HCT116 (cell line): ENCODE data around the gene TAF4B. TPM values are rescaled to one million over a fixed set of nuclear protein-coding genes. Genes with fewer than 3 reads are reported as not detected.

ENCODE experiments used
- ATAC-seq: fragments of 200-7000 bp; cut with Tn5 transposase; 2 replicates; pipeline ENCODE4 v1.9.1; 2020; ENCODE audit warnings: mild to moderate bottlenecking, moderate library complexity
- BruUV-seq: library from RNA; stranded (reverse); fragments of 400-500 nt; replicated peaks from 2 replicates; lab custom pipeline; 2021; lab: Mats Ljungman, UMichigan
- CTCF ChIA-PET: fragments of 300-600 bp; sonication (Branson Sonifier 250); formaldehyde crosslinking; loops from one replicate; lab custom pipeline; 2021; ENCODE audit warnings: antibody characterized with exemption; lab: Charles Lee
- POLR2A ChIA-PET: fragments of 300-600, 350-600 bp; sonication (Branson Sonifier 250); formaldehyde crosslinking; loops from one replicate; lab custom pipeline; 2021; ENCODE audit warnings: antibody characterized with exemption; lab: Charles Lee
- RAD21 ChIA-PET, 2 experiments: fragments of 300-600 bp; sonication (Branson Sonifier 250); formaldehyde crosslinking; loops; one replicate each; lab custom pipeline; 2023; ENCODE audit warnings: low total read pairs in 2 of 2; ENCODE audit not compliant: uncharacterized antibody in 2 of 2, unreplicated experiment in 2 of 2, low non-redundant PET in 1 of 2; lab: Charles Lee
- DNase-seq: peaks from one replicate; pipeline ENCODE4 v3.0.0-alpha.2; 2010; ENCODE audit warnings: low read depth, low spot score
- H2AFZ ChIP-seq: fragments of 200-600 bp; shearing (Covaris generic), sonication (generic); 2 replicates; pipeline ENCODE4 v1.6.1; 2017; ENCODE audit warnings: low read depth, mixed run types, mixed read lengths, antibody characterized with exemption, low read length; ENCODE audit not compliant: poor library complexity, severe bottlenecking
- H3K27ac ChIP-seq: 2 replicates; pipeline ENCODE4 v1.5.1; 2012; ENCODE audit warnings: low read depth, low read length
- H3K27me3 ChIP-seq: fragments of 200-600 bp; sonication (generic); 2 replicates; pipeline ENCODE4 v1.6.1; 2016; ENCODE audit warnings: mixed run types, low read length, mixed read lengths; ENCODE audit not compliant: insufficient read depth
- H3K36me3 ChIP-seq, 2 experiments: fragments of 200-500 bp in 1 of 2; fragments of 200-600 bp in 1 of 2; sonication (Bioruptor generic) in 1 of 2; sonication (generic) in 1 of 2; 2 replicates each; pipeline versions ENCODE4 v1.5.1 to v1.6.1; 2014 to 2016; ENCODE audit warnings: low read length in 2 of 2, inconsistent platforms in 1 of 2, mixed read lengths in 1 of 2, mixed run types in 1 of 2; ENCODE audit not compliant: insufficient read depth in 2 of 2, control insufficient read depth in 1 of 2
- H3K4me1 ChIP-seq, 2 experiments: fragments of 200-600 bp in 1 of 2; sonication (generic) in 1 of 2; 2 replicates each; pipeline versions ENCODE4 v1.5.1 to v1.6.1; 2012 to 2017; ENCODE audit warnings: low read length in 2 of 2, inconsistent platforms in 1 of 2, mild to moderate bottlenecking in 1 of 2, mixed read lengths in 1 of 2, mixed run types in 1 of 2, moderate library complexity in 1 of 2; ENCODE audit not compliant: insufficient read depth in 2 of 2, control insufficient read depth in 1 of 2
- H3K4me2 ChIP-seq: fragments of 200-600 bp; sonication (generic); 2 replicates; pipeline ENCODE4 v1.6.1; 2017; ENCODE audit warnings: mixed run types, low read length, mixed read lengths
- H3K4me3 ChIP-seq, 2 experiments: fragments of 200-600 bp in 1 of 2; sonication (generic) in 1 of 2; replicated peaks in 1 of 2; 2 replicates each; pipeline ENCODE4 v1.5.1; 2011 to 2016; ENCODE audit warnings: low read length in 2 of 2, control low read depth in 1 of 2, low read depth in 1 of 2, mild to moderate bottlenecking in 1 of 2, mixed read lengths in 1 of 2, mixed run types in 1 of 2
- H3K79me2 ChIP-seq: fragments of 200-600 bp; sonication (generic); 2 replicates; pipeline ENCODE4 v1.6.1; 2017; ENCODE audit warnings: mild to moderate bottlenecking, mixed run types, low read length, moderate library complexity, mixed read lengths; ENCODE audit not compliant: insufficient read depth
- H3K9ac ChIP-seq: fragments of 200-600 bp; sonication (generic); 2 replicates; pipeline ENCODE4 v1.6.1; 2016; ENCODE audit warnings: low read length, mixed read lengths
- H3K9me2 ChIP-seq: fragments of 200-600 bp; sonication (generic), shearing (Covaris generic); 2 replicates; pipeline ENCODE4 v1.6.1; 2017; ENCODE audit warnings: mixed run types, mild to moderate bottlenecking, moderate library complexity; ENCODE audit not compliant: insufficient read depth
- H3K9me3 ChIP-seq, 2 experiments: fragments of 200-500 bp in 1 of 2; fragments of 200-600 bp in 1 of 2; sonication (Bioruptor generic) in 1 of 2; sonication (generic) in 1 of 2; 2 replicates each; pipeline ENCODE4 v1.6.1; 2014 to 2017; ENCODE audit warnings: low read length in 2 of 2, mixed read lengths in 2 of 2, inconsistent platforms in 1 of 2, low read depth in 1 of 2, mild to moderate bottlenecking in 1 of 2, mixed run types in 1 of 2, moderate library complexity in 1 of 2; ENCODE audit not compliant: control insufficient read depth in 1 of 2, insufficient read depth in 1 of 2
- H4K20me1 ChIP-seq: fragments of 200-600 bp; sonication (generic), shearing (Covaris generic); 2 replicates; pipeline ENCODE4 v1.6.1; 2017; ENCODE audit warnings: mixed run types, mild to moderate bottlenecking, moderate library complexity; ENCODE audit not compliant: insufficient read depth
- EZH2phosphoT487 ChIP-seq: fragments of 200-600 bp; IDR thresholded peaks from 2 replicates; pipeline ENCODE4 v1.6.1; 2018; ENCODE audit warnings: antibody characterized with exemption, borderline replicate concordance
- FOSL1 ChIP-seq: IDR thresholded peaks from 2 replicates; pipeline ENCODE4 v1.6.1; 2012; ENCODE audit warnings: low read depth
- JUND ChIP-seq: IDR thresholded peaks from 2 replicates; pipeline ENCODE4 v1.6.1; 2012
- POLR2A ChIP-seq: IDR thresholded peaks from 2 replicates; pipeline ENCODE4 v1.7.0; 2011; ENCODE audit warnings: borderline replicate concordance; ENCODE audit not compliant: insufficient read depth, insufficient read length; ENCODE audit errors: extremely low read depth
- SIN3A ChIP-seq: IDR thresholded peaks from 2 replicates; pipeline ENCODE4 v1.6.1; 2012; ENCODE audit warnings: low read depth
- SP1 ChIP-seq: IDR thresholded peaks from 2 replicates; pipeline ENCODE4 v1.6.1; 2012; ENCODE audit warnings: low read depth
- TCF7L2 ChIP-seq: IDR thresholded peaks from 2 replicates; pipeline ENCODE4 v1.7.0; 2011; ENCODE audit warnings: borderline replicate concordance, inconsistent platforms; ENCODE audit not compliant: insufficient read depth, insufficient read length; ENCODE audit errors: extremely low read depth
- ZBTB33 ChIP-seq: IDR thresholded peaks from 2 replicates; pipeline ENCODE4 v1.6.1; 2011; ENCODE audit warnings: mild to moderate bottlenecking, low read length, moderate library complexity; ENCODE audit not compliant: insufficient replicate concordance; ENCODE audit errors: extremely low read depth
- ZFX ChIP-seq: fragments of 450-650 bp; IDR thresholded peaks from 2 replicates; pipeline ENCODE4 v1.6.1; 2017
- ZNF274 ChIP-seq: fragments of 200-500 bp; sonication (Bioruptor generic); IDR thresholded peaks from 2 replicates; pipeline ENCODE4 v1.6.1; 2014; ENCODE audit warnings: mild to moderate bottlenecking, low read depth, low read length, inconsistent platforms
- intact Hi-C: fragments of 100-400 bp; cut with micrococcal nuclease; formaldehyde crosslinking; loops from 2 replicates; pipeline ENCODE4 v1.10.0; 2022
- total RNA-seq: library from RNA; stranded (reverse); gene quantifications from one replicate; pipeline ENCODE4 v1.2.1, GENCODE V29; 2021; ENCODE audit not compliant: unreplicated experiment

TAF4B gene
- total RNA-seq, 1 experiment from 2014 or later, result 17.8 TPM

- TF ChIP-seq ZBTB33, result no peak
Measured at GRCh38 chr18:26438980-26439379, 212.7 kb downstream of the TAF4B start (continued).

- peaks cover 0 to 3% of the 10 kb centered on the region in 2 experiments; a peak in 1 of 4 replicates for H3K9me3 ChIP-seq
- intact Hi-C loops, result no loop called here
- ChIA-PET CTCF (interaction anchor here (1.0 kb wide), 2 partner anchors 12 to 29 kb away, joined by 3 to 4 read pairs; no protein-coding TSS in a partner anchor), POLR2A (no interaction called here), RAD21 (no interaction called here)
- DNase-seq (no peak), ATAC-seq (no peak)
- H3K27me3 ChIP-seq, result no peaks in the 10 kb centered on the region
- no peak overlapping the region for H2AFZ ChIP-seq
- TF ChIP-seq SP1 (no peak), ZNF274 (no peak), ZFX (no peak), ZBTB33 (no peak), TCF7L2 (no peak), EZH2phosphoT487 (no peak), FOSL1 (no peak), JUND (no peak), SIN3A (no peak), POLR2A (no peak)
- no peak overlapping the region for H3K9ac ChIP-seq
- H3K4me1 ChIP-seq, result peaks cover 15 to 17% of the 10 kb centered on the region in 2 experiments; a peak in 3 of 4 replicates
- H3K27ac ChIP-seq, result no peak overlapping the region
- H4K20me1 ChIP-seq, result no peaks in the 10 kb centered on the region
- H3K79me2 ChIP-seq, result no peaks in the 10 kb centered on the region
- BruUV-seq, result no TSS peak
- H3K4me2 ChIP-seq, result no peak overlapping the region
- H3K4me3 ChIP-seq, result no peak overlapping the region
- no peaks in the 10 kb centered on the region for H3K9me2 ChIP-seq
- no peaks in the 10 kb centered on the region for H3K36me3 ChIP-seq
Measured at GRCh38 chr18:26439537-26439936, 213.3 kb downstream of the TAF4B start.
